Loucy (cell line): ENCODE measurements around the gene PACC1.

ENCODE experiments used
- H2AFZ ChIP-seq: fragments of 200-600 bp; sonication (generic); 2 replicates; pipeline ENCODE4 v1.6.0; 2016; ENCODE audit warnings: antibody characterized with exemption, mild to moderate bottlenecking, low read length, moderate library complexity
- H3F3A ChIP-seq: fragments of 200-600 bp; 2 replicates; pipeline ENCODE4 v1.6.0; 2016; ENCODE audit warnings: antibody characterized with exemption, low read depth, mild to moderate bottlenecking
- H3K27me3 ChIP-seq: fragments of 200-600 bp; sonication (generic); 2 replicates; pipeline ENCODE4 v1.6.1; 2014; ENCODE audit warnings: low read length, mild to moderate bottlenecking; ENCODE audit not compliant: insufficient read depth, poor library complexity, severe bottlenecking
- H3K36me3 ChIP-seq: fragments of 200-600 bp; sonication (generic); 2 replicates; pipeline ENCODE4 v1.6.1; 2016; ENCODE audit warnings: low read length; ENCODE audit not compliant: insufficient read depth
- H3K4me1 ChIP-seq: fragments of 200-600 bp; sonication (generic); 2 replicates; pipeline ENCODE4 v1.5.1; 2014; ENCODE audit warnings: low read length, mild to moderate bottlenecking; ENCODE audit not compliant: insufficient read depth, poor library complexity, severe bottlenecking
- H3K4me2 ChIP-seq: fragments of 200-600 bp; sonication (generic); 2 replicates; pipeline ENCODE4 v1.6.0; 2014; ENCODE audit warnings: antibody characterized with exemption, low read length, low read depth, mild to moderate bottlenecking; ENCODE audit not compliant: poor library complexity, severe bottlenecking
- H3K4me3 ChIP-seq: fragments of 200-600 bp; sonication (generic); 2 replicates; pipeline ENCODE4 v1.5.1; 2014; ENCODE audit warnings: low read length, mild to moderate bottlenecking, mixed read lengths; ENCODE audit not compliant: poor library complexity, severe bottlenecking
- H3K79me2 ChIP-seq: fragments of 200-600 bp; sonication (generic); 2 replicates; pipeline ENCODE4 v1.6.1; 2014; ENCODE audit warnings: low read length; ENCODE audit not compliant: insufficient read depth
- H3K9ac ChIP-seq: fragments of 200-600 bp; sonication (generic); 2 replicates; pipeline ENCODE4 v1.6.0; 2014; ENCODE audit warnings: mild to moderate bottlenecking, low read depth, low read length, moderate library complexity; ENCODE audit not compliant: poor library complexity, severe bottlenecking
- H3K9me2 ChIP-seq: fragments of 200-600 bp; sonication (generic); replicated peaks from 2 replicates; pipeline ENCODE4 v1.6.1; 2016; ENCODE audit warnings: low read depth, low read length, mixed read lengths
- H3K9me3 ChIP-seq: fragments of 200-600 bp; sonication (generic); 2 replicates; pipeline ENCODE4 v1.6.1; 2014; ENCODE audit warnings: mild to moderate bottlenecking, antibody characterized with exemption, low read length, low read depth; ENCODE audit not compliant: insufficient read depth
- H4K20me1 ChIP-seq: fragments of 200-600 bp; sonication (generic); 2 replicates; pipeline ENCODE4 v1.6.0; 2014; ENCODE audit warnings: antibody characterized with exemption, low read length, mild to moderate bottlenecking; ENCODE audit not compliant: insufficient read depth, poor library complexity, severe bottlenecking
- CTCF ChIP-seq: fragments of 200-600 bp; sonication (generic); conservative IDR thresholded peaks from 2 replicates; pipeline ENCODE4 v1.5.1; 2014; ENCODE audit warnings: mild to moderate bottlenecking, antibody characterized with exemption, low read length
- EZH2phosphoT487 ChIP-seq: fragments of 200-600 bp; IDR thresholded peaks from 2 replicates; pipeline ENCODE4 v1.6.1; 2018; ENCODE audit warnings: antibody characterized with exemption, mild to moderate bottlenecking, moderate library complexity, borderline replicate concordance

PACC1 gene

GRCh38 chr1:212451416-212452322 lies 37.0 kb upstream of the PACC1 start:
- no peaks in the 10 kb centered on the region for H3K9me2 ChIP-seq
- H3K4me1 ChIP-seq: peaks cover 4% of the 10 kb centered on the region
- no peak for TF ChIP-seq CTCF
- TF ChIP-seq EZH2phosphoT487: no peak
- H3K36me3 ChIP-seq: no peaks in the 10 kb centered on the region
- no peak overlapping the region for H3K4me2 ChIP-seq
- no peak overlapping the region for H3K9ac ChIP-seq
- no peak overlapping the region for H3K4me3 ChIP-seq
- H3K27me3 ChIP-seq: no peaks in the 10 kb centered on the region
- H4K20me1 ChIP-seq: no peaks in the 10 kb centered on the region
- no peaks in the 10 kb centered on the region for H3F3A ChIP-seq
- no peaks in the 10 kb centered on the region for H3K9me3 ChIP-seq
- no peaks in the 10 kb centered on the region for H3K79me2 ChIP-seq
- H2AFZ ChIP-seq: no peak overlapping the region

GRCh38 chr1:212450331-212450881 lies 35.7 kb upstream of the PACC1 start:
- Histone ChIP-seq H3K79me2 (no peaks in the 10 kb centered on the region), H3K27me3 (no peaks in the 10 kb centered on the region), H3K4me2 (no peak overlapping the region), H3K9me2 (no peaks in the 10 kb centered on the region), H3K4me1 (peaks cover under 1% of the 10 kb centered on the region), H3K9me3 (no peaks in the 10 kb centered on the region), H4K20me1 (no peaks in the 10 kb centered on the region), H3K9ac (no peak overlapping the region), H3F3A (no peaks in the 10 kb centered on the region), H3K36me3 (no peaks in the 10 kb centered on the region), H3K4me3 (no peak overlapping the region), H2AFZ (no peak overlapping the region)
- TF ChIP-seq EZH2phosphoT487 (no peak), CTCF (no peak)

DNA sequence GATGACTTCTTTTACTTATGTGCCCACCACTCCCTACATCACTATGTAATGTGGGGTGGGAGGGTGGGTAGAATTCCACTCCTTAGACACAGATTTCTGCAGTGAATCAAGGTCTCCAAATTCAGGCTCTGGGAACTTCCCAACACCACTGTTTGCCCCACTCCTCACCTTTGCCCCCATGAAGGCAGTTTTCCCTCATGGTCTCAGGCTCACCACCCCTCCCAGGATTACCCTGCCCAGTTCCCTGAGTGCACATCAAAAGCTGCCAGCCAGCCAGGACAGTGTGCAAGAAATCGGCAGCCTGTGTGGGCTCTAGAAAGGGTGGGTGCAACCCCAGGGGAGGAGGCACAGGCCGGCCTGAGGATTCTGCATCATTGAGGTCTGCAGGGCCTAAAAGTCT lies 32.8 kb upstream of the PACC1 start:
- Histone ChIP-seq H3K9me2 (no peaks in the 10 kb centered on the region), H3K9me3 (no peaks in the 10 kb centered on the region), H3K79me2 (no peaks in the 10 kb centered on the region), H3F3A (no peaks in the 10 kb centered on the region), H3K36me3 (no peaks in the 10 kb centered on the region), H4K20me1 (no peaks in the 10 kb centered on the region), H3K27me3 (no peaks in the 10 kb centered on the region), H3K4me2 (no peak overlapping the region), H2AFZ (no peak overlapping the region), H3K4me1 (no peaks in the 10 kb centered on the region), H3K4me3 (no peak overlapping the region), H3K9ac (no peak overlapping the region)
- no peak for TF ChIP-seq CTCF
- TF ChIP-seq EZH2phosphoT487: no peak
